Smooth muscle cell (in vitro differentiated cells): Measurements from ENCODE around the gene GABRB2. TPM values are rescaled to one million over a fixed set of nuclear protein-coding genes. Genes with fewer than 3 reads are reported as not detected.
A peak's percentile ranks its signal among the peaks of the same experiment; 100 is the strongest.

Experiments
- DNase-seq: peaks from one replicate; lab custom pipeline; 2025; ENCODE audit not compliant: unreplicated experiment; lab: John Stamatoyannopoulos, UW
- H2AFZ ChIP-seq: fragments of 200-600 bp; sonication (generic); 2 replicates; pipeline ENCODE4 v1.6.0; 2016; ENCODE audit warnings: antibody characterized with exemption, low read depth, mild to moderate bottlenecking
- H3F3A ChIP-seq: fragments of 200-600 bp; sonication (generic); 2 replicates; pipeline ENCODE4 v1.6.0; 2017; ENCODE audit warnings: antibody characterized with exemption, low read depth
- H3K27ac ChIP-seq: fragments of 200-600 bp; sonication (generic); 2 replicates; pipeline ENCODE4 v1.5.1; 2016; ENCODE audit warnings: low read depth, mild to moderate bottlenecking
- H3K27me3 ChIP-seq: fragments of 200-600 bp; sonication (generic); 2 replicates; pipeline ENCODE4 v1.6.1; 2016; ENCODE audit warnings: low read depth, mild to moderate bottlenecking
- H3K36me3 ChIP-seq: fragments of 200-600 bp; sonication (generic); 2 replicates; pipeline ENCODE4 v1.5.1; 2016; ENCODE audit warnings: low read depth
- H3K4me1 ChIP-seq: fragments of 200-600 bp; sonication (generic); 2 replicates; pipeline ENCODE4 v1.5.1; 2016; ENCODE audit warnings: low read depth
- H3K4me2 ChIP-seq: fragments of 200-600 bp; sonication (generic); 2 replicates; pipeline ENCODE4 v1.6.0; 2016; ENCODE audit warnings: mild to moderate bottlenecking
- H3K4me3 ChIP-seq: fragments of 200-600 bp; sonication (generic); 2 replicates; pipeline ENCODE4 v1.5.1; 2016; ENCODE audit warnings: mild to moderate bottlenecking
- H3K79me2 ChIP-seq: fragments of 200-600 bp; sonication (generic); 2 replicates; pipeline ENCODE4 v1.6.0; 2016; ENCODE audit warnings: low read depth, mild to moderate bottlenecking
- H3K9ac ChIP-seq: fragments of 200-600 bp; sonication (generic); 2 replicates; pipeline ENCODE4 v1.6.0; 2016; ENCODE audit warnings: low read depth
- H3K9me3 ChIP-seq: fragments of 200-600 bp; sonication (generic); replicated peaks from 2 replicates; pipeline ENCODE4 v1.5.1; 2016; ENCODE audit warnings: low read depth
- H4K20me1 ChIP-seq: fragments of 200-600 bp; sonication (generic); 2 replicates; pipeline ENCODE4 v1.6.0; 2016; ENCODE audit warnings: low read depth
- WGBS: methylation state at CpG from one replicate; pipeline ENCODE4 v1.1.7; 2016; ENCODE audit warnings: low lambda C conversion rate; 5-methylcytosine and 5-hydroxymethylcytosine counted together
- polyA plus RNA-seq: library from polyadenylated mRNA; unstranded; fragments of >200 nt; fragmentation: Nextera tagmentation; extraction: Ambion mirVana; gene quantifications from 2 replicates; pipeline ENCODE4 v1.2.1, GENCODE V29; 2016
- total RNA-seq: library from RNA; depleted of rRNA; stranded (reverse); fragments of >200 nt; gene quantifications from 2 replicates; pipeline ENCODE4 v1.2.3, GENCODE V29; 2014
- TF ChIP-seq, protein P1 (sequence below): fragments of 200-600 bp; sonication (generic); IDR thresholded peaks from 2 replicates; pipeline ENCODE4 v1.5.1; 2017; ENCODE audit warnings: borderline replicate concordance, mild to moderate bottlenecking, antibody characterized with exemption; ENCODE audit not compliant: insufficient read depth, poor library complexity, severe bottlenecking

The GABRB2 gene
- total and polyA plus RNA-seq, 2 experiments from 2014 or later, result 1.2 to 3.5 TPM

DNA sequence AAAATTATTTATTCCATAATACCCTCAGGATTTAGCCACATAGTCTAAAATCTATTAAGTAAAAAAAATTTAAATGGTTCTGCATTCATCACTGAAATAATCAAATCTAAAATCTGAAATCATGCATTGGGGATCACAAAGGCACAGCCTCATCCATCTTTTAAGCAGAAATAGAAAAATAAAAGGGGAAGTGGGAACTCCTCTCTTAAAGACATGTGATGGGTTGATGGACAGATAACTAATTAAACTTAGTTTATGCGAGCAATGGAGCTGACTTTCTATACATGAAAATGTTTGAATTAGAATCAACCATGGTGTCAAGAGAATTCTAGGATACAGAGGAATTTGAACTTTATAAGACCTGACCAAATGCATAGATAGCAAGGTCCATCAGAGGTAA lies 170.5 kb downstream of the GABRB2 start:
- no peak overlapping the region for H3K27ac ChIP-seq
- H3K79me2 ChIP-seq, result no peaks in the 10 kb centered on the region
- no peaks in the 10 kb centered on the region for H4K20me1 ChIP-seq
- WGBS, result 97% methylated on average over 1 of the region's 1 CpG
- H3K4me2 ChIP-seq, result no peak overlapping the region
- H3K4me3 ChIP-seq, result no peak overlapping the region
- no peaks in the 10 kb centered on the region for H3F3A ChIP-seq
- H3K9ac ChIP-seq, result no peak overlapping the region
- no peaks in the 10 kb centered on the region for H3K9me3 ChIP-seq
- H3K36me3 ChIP-seq, result no peaks in the 10 kb centered on the region
- no peak for DNase-seq
- H2AFZ ChIP-seq, result no peak overlapping the region
- TF ChIP-seq, protein P1, sequence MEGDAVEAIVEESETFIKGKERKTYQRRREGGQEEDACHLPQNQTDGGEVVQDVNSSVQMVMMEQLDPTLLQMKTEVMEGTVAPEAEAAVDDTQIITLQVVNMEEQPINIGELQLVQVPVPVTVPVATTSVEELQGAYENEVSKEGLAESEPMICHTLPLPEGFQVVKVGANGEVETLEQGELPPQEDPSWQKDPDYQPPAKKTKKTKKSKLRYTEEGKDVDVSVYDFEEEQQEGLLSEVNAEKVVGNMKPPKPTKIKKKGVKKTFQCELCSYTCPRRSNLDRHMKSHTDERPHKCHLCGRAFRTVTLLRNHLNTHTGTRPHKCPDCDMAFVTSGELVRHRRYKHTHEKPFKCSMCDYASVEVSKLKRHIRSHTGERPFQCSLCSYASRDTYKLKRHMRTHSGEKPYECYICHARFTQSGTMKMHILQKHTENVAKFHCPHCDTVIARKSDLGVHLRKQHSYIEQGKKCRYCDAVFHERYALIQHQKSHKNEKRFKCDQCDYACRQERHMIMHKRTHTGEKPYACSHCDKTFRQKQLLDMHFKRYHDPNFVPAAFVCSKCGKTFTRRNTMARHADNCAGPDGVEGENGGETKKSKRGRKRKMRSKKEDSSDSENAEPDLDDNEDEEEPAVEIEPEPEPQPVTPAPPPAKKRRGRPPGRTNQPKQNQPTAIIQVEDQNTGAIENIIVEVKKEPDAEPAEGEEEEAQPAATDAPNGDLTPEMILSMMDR, result no peak
- no peaks in the 10 kb centered on the region for H3K4me1 ChIP-seq
- H3K27me3 ChIP-seq, result no peaks in the 10 kb centered on the region

DNA sequence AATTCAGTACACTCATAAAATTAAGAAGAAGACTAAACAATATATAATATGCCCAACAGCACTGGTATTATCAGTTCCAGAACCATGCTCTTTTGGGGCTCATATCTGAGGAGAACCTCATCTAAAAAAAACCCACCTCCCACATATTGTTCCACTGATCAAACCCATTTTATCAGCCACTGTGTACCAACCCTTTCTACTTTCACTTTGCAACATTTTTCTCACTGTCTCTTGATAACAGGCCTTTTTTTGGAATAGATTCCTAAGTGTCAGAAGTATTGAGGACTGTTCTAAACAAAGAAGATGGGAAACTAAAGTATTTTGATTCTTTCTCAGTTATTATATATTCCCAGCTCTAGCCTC lies 173.2 kb downstream of the GABRB2 start:
- H3K4me1 ChIP-seq, result no peaks in the 10 kb centered on the region
- DNase-seq, result no peak
- no peaks in the 10 kb centered on the region for H3K36me3 ChIP-seq
- no peaks in the 10 kb centered on the region for H3F3A ChIP-seq
- TF ChIP-seq, protein P1, result no peak
- no peaks in the 10 kb centered on the region for H3K79me2 ChIP-seq
- no peak overlapping the region for H3K9ac ChIP-seq
- H3K9me3 ChIP-seq, result no peaks in the 10 kb centered on the region
- H4K20me1 ChIP-seq, result no peaks in the 10 kb centered on the region
- H3K27ac ChIP-seq, result no peak overlapping the region
- no peak overlapping the region for H2AFZ ChIP-seq
- H3K4me3 ChIP-seq, result no peak overlapping the region
- no peak overlapping the region for H3K4me2 ChIP-seq
- H3K27me3 ChIP-seq, result no peaks in the 10 kb centered on the region

DNA sequence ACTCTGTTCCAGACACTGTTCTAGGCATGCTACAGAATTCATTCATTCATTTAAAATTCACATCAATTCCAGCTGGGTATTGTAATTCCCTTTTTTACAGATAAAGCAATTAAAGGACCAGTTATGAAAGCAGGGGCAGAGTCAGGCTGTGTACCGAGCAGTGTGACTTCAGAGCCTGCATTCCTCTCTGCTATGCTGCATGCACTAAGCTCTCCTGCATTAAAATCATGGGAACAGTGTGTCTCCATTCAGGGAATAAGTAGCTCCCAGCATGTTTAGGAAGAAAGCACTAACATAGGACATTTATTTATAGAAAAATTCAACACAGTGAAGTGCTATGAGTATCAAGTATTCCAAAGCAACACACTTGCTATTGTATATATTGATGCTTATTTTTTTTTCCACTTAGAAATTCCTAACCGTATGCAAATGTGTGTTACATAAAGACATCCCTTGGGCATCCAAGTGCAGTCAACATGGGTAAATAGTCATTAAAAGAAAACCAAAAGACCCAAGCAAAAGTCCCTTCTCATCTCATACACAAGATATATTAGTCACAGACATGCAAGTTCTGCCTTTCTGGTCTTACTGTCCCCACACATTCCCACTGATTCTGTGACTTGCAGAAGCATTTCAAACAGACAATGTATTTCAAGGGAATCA lies 173.7 kb downstream of the GABRB2 start:
- H3K4me1 ChIP-seq, result no peaks in the 10 kb centered on the region
- H3K9ac ChIP-seq, result no peak overlapping the region
- H3K9me3 ChIP-seq, result no peaks in the 10 kb centered on the region
- H3K27ac ChIP-seq, result no peak overlapping the region
- H3K27me3 ChIP-seq, result no peaks in the 10 kb centered on the region
- H3K4me3 ChIP-seq, result no peak overlapping the region
- no peak overlapping the region for H2AFZ ChIP-seq
- no peaks in the 10 kb centered on the region for H3F3A ChIP-seq
- H4K20me1 ChIP-seq, result no peaks in the 10 kb centered on the region
- TF ChIP-seq, protein P1, result no peak
- WGBS, result 30% methylated on average over 2 of the region's 2 CpGs
- no peaks in the 10 kb centered on the region for H3K36me3 ChIP-seq
- DNase-seq, result no peak
- no peaks in the 10 kb centered on the region for H3K79me2 ChIP-seq
- peak overlapping the region; percentile 3 for H3K4me2 ChIP-seq

DNA sequence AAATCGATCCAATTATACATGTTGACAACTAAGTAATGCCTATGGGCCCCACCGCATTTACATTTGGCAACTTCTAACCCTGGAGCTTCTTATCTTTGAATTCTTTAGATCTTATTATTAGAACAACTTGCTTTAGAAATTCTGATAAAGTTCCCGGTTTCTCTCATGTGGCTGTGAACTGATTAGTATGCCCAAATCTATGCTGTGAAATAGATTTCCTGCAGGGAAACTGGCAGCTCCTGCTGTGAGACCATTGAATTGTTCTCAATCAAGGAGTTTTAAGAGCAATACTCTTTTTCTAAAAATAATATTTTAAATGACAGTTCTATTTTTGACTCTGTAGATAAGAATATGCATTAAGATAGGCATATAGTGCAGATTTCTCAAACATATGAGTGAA lies 177.5 kb downstream of the GABRB2 start:
- Histone ChIP-seq H4K20me1 (no peaks in the 10 kb centered on the region), H2AFZ (no peak overlapping the region), H3K4me3 (no peak overlapping the region), H3K36me3 (no peaks in the 10 kb centered on the region), H3K27me3 (no peaks in the 10 kb centered on the region), H3K4me2 (no peak overlapping the region), H3K4me1 (no peaks in the 10 kb centered on the region), H3K27ac (no peak overlapping the region), H3F3A (no peaks in the 10 kb centered on the region), H3K79me2 (no peaks in the 10 kb centered on the region), H3K9ac (no peak overlapping the region), H3K9me3 (no peaks in the 10 kb centered on the region)
- WGBS, result 54% methylated on average over 3 of the region's 3 CpGs
- no peak for DNase-seq
- TF ChIP-seq, protein P1, result no peak
